SJCRH30 (cell line): Measurements from ENCODE around the gene TAF11. TPM values are rescaled to one million over a fixed set of nuclear protein-coding genes. Genes with fewer than 3 reads are reported as not detected.
"Not testable (repeated sequence)": the region's sequence is repeated elsewhere in the genome, so short reads cannot be mapped to it uniquely, and the experiment has no call there.

Source experiments
- DNase-seq, 2 experiments: peaks; one replicate each; pipeline ENCODE4 v3.0.0-alpha.2; 2015 to 2020
- H3K27ac ChIP-seq: fragments of 250-450 bp; sonication (Bioruptor Pico); 2 replicates; pipeline ENCODE4 v1.5.1; 2020; ENCODE audit warnings: mild to moderate bottlenecking, moderate library complexity
- H3K27me3 ChIP-seq: fragments of 250-450 bp; sonication (Bioruptor Pico); 2 replicates; pipeline ENCODE4 v1.5.1; 2020; ENCODE audit warnings: mild to moderate bottlenecking, moderate library complexity
- H3K36me3 ChIP-seq: fragments of 250-450 bp; sonication (Bioruptor Pico); 2 replicates; pipeline ENCODE4 v1.5.1; 2020; ENCODE audit warnings: mild to moderate bottlenecking, moderate library complexity
- H3K4me1 ChIP-seq: fragments of 250-450 bp; sonication (Bioruptor Pico); 2 replicates; pipeline ENCODE4 v1.5.1; 2020; ENCODE audit warnings: mild to moderate bottlenecking, moderate library complexity
- H3K4me3 ChIP-seq: fragments of 250-450 bp; sonication (Bioruptor Pico); 2 replicates; pipeline ENCODE4 v1.5.1; 2020; ENCODE audit warnings: mild to moderate bottlenecking, moderate library complexity
- H3K9me3 ChIP-seq: fragments of 250-450 bp; sonication (Bioruptor Pico); replicated peaks from 2 replicates; pipeline ENCODE4 v1.5.1; 2020; ENCODE audit warnings: mild to moderate bottlenecking, moderate library complexity
- total RNA-seq: library from RNA; depleted of rRNA; stranded (reverse); fragments of >200 nt; shearing (Covaris generic); gene quantifications from 2 replicates; pipeline ENCODE4 v1.2.3, GENCODE V29; 2014

TAF11 gene
- total RNA-seq, 1 experiment from 2014 or later: 54.0 TPM

GRCh38 chr6:34888874-34889555, 1.2 kb upstream of the TAF11 start, which contains the start of gene ANKS1A:
Gene ANKS1A, plus strand, starts transcription at chr6:34889255. Its CDS starts 148 bp downstream, at chr6:34889403.
- Histone ChIP-seq H3K4me1 (no peaks in the 10 kb centered on the region; the same call in 1 of the 2 replicates), H3K27ac (peak within 1 kb of the TSS; percentile 66), H3K9me3 (no peaks in the 10 kb centered on the region), H3K27me3 (no peaks in the 10 kb centered on the region), H3K4me3 (peak within 1 kb of the TSS; percentile 90), H3K36me3 (peaks cover under 1% of the 10 kb centered on the region; the same call in 1 of the 2 replicates)
- DNase-seq: peak; percentile 72

DNA sequence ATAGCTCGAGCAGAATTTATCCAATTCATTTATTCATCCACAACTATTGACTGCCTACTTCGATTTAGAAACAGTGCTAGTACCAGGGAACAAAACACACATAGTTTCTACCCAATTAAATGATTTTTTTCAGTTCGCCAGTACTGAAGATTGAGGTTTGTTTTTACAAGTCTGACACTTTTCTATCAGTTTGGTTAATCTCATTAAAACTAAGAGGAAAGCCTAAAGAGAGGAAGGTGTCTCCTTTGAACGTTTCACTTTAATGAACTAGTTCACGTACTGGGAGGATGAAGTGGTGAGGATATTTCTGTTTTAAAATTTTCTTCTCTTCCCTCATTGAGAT, 643 bp upstream of the TAF11 start:
- Histone ChIP-seq H3K27ac (peak overlapping the region; percentile 66), H3K36me3 (peaks cover 4% of the 10 kb centered on the region; the same call in 1 of the 2 replicates), H3K9me3 (no peaks in the 10 kb centered on the region), H3K27me3 (no peaks in the 10 kb centered on the region), H3K4me1 (no peaks in the 10 kb centered on the region; the same call in 1 of the 2 replicates), H3K4me3 (peak overlapping the region; percentile 90)
- DNase-seq: no peak

GRCh38 chr6:34885837-34886236, 2.0 kb downstream of the TAF11 start:
- H3K4me3 ChIP-seq, H3K27me3 ChIP-seq, DNase-seq, H3K9me3 ChIP-seq, H3K4me1 ChIP-seq, H3K27ac ChIP-seq: not testable (repeated sequence)
- peaks cover 13% of the 10 kb centered on the region for H3K36me3 ChIP-seq

- no peak overlapping the region for H3K27ac ChIP-seq
- peaks cover 20% of the 10 kb centered on the region for H3K36me3 ChIP-seq
- H3K9me3 ChIP-seq: no peaks in the 10 kb centered on the region
- no peak for DNase-seq
- no peaks in the 10 kb centered on the region; the same call in 1 of the 2 replicates for H3K4me1 ChIP-seq
- no peak overlapping the region for H3K4me3 ChIP-seq
- H3K27me3 ChIP-seq: no peaks in the 10 kb centered on the region
These were observed 2.8 kb downstream of the TAF11 start for GRCh38 chr6:34884996-34885395.

DNA sequence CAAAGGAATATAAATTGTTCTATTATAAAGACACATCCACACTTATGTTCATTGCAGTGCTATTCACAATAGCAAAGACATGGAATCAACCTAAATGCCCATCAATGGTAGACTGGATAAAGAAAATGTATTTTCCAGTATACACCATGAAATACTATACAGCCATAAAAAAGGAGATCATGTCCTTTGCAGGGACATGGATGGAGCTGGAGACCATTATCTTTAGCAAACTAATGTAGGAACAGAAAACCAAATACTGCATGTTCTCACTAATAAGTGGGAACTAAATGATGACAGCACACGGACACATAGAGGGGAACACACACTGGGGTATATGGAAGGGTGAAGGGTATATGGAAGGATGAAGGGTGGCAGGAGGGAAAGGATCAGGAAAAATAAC, 3.8 kb downstream of the TAF11 start:
- not testable (repeated sequence) for H3K4me1 ChIP-seq, H3K27ac ChIP-seq, H3K4me3 ChIP-seq, H3K9me3 ChIP-seq, DNase-seq, H3K27me3 ChIP-seq
- peaks cover 26% of the 10 kb centered on the region for H3K36me3 ChIP-seq

DNA sequence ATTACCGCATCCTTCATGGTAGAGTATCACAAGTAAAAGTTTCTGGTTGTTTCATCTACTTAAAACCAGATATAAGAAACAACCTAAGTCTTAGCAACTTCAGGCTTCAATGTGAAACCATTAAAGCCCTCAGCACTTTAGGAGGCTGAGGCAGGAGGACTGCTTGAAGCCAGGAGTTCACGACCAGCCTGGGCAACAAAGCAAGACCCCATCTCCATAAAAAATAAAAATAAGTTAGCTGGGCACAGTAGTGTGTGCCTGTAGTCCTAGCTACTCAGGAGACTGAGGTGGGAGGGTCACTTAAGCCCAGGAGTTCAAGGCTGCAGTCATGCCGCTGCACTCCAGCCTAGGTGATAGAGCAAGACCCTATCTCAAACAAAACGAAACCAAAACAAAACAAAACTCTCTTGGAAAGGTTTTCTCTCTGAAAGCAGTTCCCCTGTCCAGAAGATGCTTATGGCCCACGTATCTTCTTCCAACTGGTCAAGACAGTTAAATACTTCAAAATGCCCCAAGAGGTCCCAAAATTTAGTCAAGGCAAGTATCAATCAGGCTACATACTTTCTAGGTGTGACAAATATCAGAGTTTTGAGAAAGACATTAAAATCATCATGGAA, 9.9 kb downstream of the TAF11 start:
- Histone ChIP-seq H3K27me3 (no peaks in the 10 kb centered on the region), H3K36me3 (peaks cover 47% of the 10 kb centered on the region), H3K4me3 (no peak overlapping the region), H3K4me1 (no peaks in the 10 kb centered on the region), H3K9me3 (no peaks in the 10 kb centered on the region), H3K27ac (no peak overlapping the region)
- no peak for DNase-seq

- Histone ChIP-seq H3K9me3 (no peaks in the 10 kb centered on the region), H3K4me1 (no peaks in the 10 kb centered on the region), H3K36me3 (peaks cover 47% of the 10 kb centered on the region), H3K27ac (no peak overlapping the region), H3K4me3 (no peak overlapping the region), H3K27me3 (no peaks in the 10 kb centered on the region)
- no peak for DNase-seq
These were observed 10.6 kb downstream of the TAF11 start for GRCh38 chr6:34877259-34877658.

- Histone ChIP-seq H3K4me3 (no peak overlapping the region), H3K27me3 (no peaks in the 10 kb centered on the region), H3K9me3 (no peaks in the 10 kb centered on the region), H3K4me1 (no peaks in the 10 kb centered on the region), H3K27ac (no peak overlapping the region), H3K36me3 (peaks cover 44% of the 10 kb centered on the region)
- DNase-seq: no peak
These were observed 11.4 kb downstream of the TAF11 start for GRCh38 chr6:34876472-34876871.

DNA sequence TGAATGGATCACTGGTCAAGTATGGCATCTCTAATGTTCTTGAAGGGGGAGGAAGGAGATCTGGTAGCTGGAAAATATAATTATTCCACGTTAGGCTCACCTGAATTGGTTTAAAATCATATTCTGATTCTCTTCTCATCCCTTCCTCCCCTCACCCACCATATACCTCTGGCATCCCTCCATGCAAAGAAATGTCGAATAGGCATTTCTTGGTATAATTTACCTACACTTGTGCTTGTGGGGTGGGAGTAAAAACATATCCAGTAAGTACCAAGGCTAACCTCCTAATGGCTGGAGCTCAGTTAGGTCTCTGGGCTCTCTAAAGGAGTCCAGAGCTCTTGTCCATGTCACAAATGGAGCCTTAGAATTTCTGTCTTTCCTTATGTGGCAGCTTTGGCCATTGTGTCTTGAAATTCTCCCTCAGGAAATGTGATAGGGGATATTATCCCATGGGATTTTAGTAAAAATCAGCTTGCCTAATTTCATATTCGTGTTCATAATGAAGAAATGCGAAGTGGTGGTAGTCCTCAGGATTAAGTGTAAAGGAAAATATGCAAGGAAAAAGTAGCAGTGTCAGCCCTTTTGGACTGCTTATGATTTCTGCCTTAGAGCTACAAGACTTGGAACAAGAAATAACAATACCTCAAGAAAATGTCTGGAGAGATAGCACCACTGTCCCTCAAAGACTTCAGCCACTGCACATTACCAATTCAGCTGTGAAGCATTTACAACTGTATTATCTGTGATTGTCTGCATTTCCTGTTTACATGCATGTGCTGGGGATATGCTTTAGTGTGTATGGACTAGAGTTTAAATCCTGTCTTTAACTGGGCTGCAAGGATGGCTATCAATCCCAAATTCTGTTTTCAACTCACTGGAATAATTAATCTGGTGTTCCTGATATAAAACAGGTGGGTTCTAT, 12.3 kb downstream of the TAF11 start:
- H3K27ac ChIP-seq: no peak overlapping the region
- no peak for DNase-seq
- no peaks in the 10 kb centered on the region for H3K4me1 ChIP-seq
- peaks cover 37% of the 10 kb centered on the region for H3K36me3 ChIP-seq
- no peak overlapping the region for H3K4me3 ChIP-seq
- no peaks in the 10 kb centered on the region for H3K27me3 ChIP-seq
- H3K9me3 ChIP-seq: no peaks in the 10 kb centered on the region

DNA sequence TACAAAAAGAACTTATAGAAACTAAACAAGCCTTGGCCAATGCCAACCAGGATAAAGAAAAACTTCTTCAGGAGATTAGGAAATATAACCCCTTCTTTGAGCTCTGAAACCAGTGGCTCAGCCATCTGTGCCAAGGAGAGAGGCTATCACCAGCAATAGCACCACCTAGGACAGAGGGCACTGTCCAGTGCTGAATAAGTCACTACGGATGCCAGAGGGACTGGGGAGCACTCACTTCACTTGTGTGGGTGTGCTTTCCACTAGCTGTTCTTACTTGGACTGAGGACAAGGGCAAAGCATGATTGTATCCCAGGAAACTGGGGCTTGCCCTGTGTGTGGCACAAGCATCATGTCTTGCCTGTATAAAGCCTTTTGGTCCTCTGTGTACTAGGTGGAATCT, 15.5 kb downstream of the TAF11 start:
- Histone ChIP-seq H3K27me3 (no peaks in the 10 kb centered on the region), H3K9me3 (no peaks in the 10 kb centered on the region), H3K36me3 (peaks cover 12% of the 10 kb centered on the region)

DNA sequence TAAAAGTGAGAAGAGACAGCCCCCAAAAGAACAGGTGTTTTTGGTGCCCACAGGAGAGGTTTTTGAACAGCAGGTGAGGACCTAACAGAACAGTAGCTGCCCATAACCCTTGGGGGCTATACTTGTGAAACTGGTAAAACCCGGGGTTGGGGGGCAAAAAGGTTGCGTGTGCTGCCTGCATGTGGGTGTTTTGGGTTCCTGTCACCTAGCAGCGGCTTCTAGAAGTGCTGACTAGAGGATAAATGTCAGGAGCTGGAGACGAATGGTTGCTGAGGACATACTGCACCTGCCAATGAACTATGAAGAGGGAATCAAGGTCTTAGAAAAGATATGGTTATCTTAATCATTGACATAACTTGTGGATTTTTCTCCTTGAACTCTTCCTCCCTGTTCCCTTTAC, 16.0 kb downstream of the TAF11 start:
- Histone ChIP-seq H3K4me1 (no peaks in the 10 kb centered on the region), H3K27me3 (no peaks in the 10 kb centered on the region), H3K27ac (no peak overlapping the region), H3K9me3 (no peaks in the 10 kb centered on the region), H3K36me3 (peaks cover 10% of the 10 kb centered on the region), H3K4me3 (no peak overlapping the region)
- no peak for DNase-seq

More for the DNA sequence above, 15.5 kb downstream of the TAF11 start:
- H3K27ac ChIP-seq: no peak overlapping the region
- no peak overlapping the region for H3K4me3 ChIP-seq
- no peaks in the 10 kb centered on the region for H3K4me1 ChIP-seq
- no peak for DNase-seq

GRCh38 chr6:34867484-34867883, 20.4 kb downstream of the TAF11 start:
- Histone ChIP-seq H3K27ac (no peak overlapping the region), H3K4me3 (no peak overlapping the region), H3K9me3 (no peaks in the 10 kb centered on the region), H3K36me3 (no peaks in the 10 kb centered on the region; the same call in 1 of the 2 replicates), H3K27me3 (no peaks in the 10 kb centered on the region), H3K4me1 (0 out of 2 replicates have a peak, but pooled peaks cover 6% of the 10 kb centered on the region)
- peak in 1 of 2 experiments; percentile 7 for DNase-seq

DNA sequence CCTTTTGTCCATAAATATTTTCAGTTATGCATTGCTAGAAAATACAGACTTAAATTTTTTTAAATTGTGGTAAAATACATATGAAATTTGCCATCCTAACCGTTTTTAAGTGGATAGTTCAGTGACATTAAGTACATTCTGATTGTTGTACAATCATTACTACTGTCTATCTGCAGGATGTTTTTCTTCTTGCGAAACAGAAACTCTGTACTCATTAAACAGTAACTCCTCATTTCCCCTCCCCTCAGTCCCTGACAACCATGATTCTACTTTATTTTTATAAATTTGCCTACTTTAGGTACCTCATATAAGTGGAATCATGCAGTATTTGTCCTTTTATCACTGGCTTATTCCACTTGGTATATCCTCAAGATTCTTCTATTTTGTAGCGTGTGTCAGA, 21.3 kb downstream of the TAF11 start:
- Histone ChIP-seq H3K27me3 (no peaks in the 10 kb centered on the region), H3K4me1 (0 out of 2 replicates have a peak, but pooled peaks cover 6% of the 10 kb centered on the region), H3K4me3 (no peak overlapping the region), H3K27ac (no peak overlapping the region), H3K36me3 (no peaks in the 10 kb centered on the region; the same call in 1 of the 2 replicates), H3K9me3 (no peaks in the 10 kb centered on the region)
- no peak for DNase-seq

- no peak for DNase-seq
- Histone ChIP-seq H3K4me1 (0 out of 2 replicates have a peak, but pooled peaks cover 6% of the 10 kb centered on the region), H3K9me3 (no peaks in the 10 kb centered on the region), H3K4me3 (no peak overlapping the region), H3K27me3 (no peaks in the 10 kb centered on the region), H3K36me3 (no peaks in the 10 kb centered on the region), H3K27ac (no peak overlapping the region)
These were observed 22.7 kb downstream of the TAF11 start for GRCh38 chr6:34865107-34865506.

GRCh38 chr6:34864007-34864406, 23.8 kb downstream of the TAF11 start:
- Histone ChIP-seq H3K27me3 (no peaks in the 10 kb centered on the region), H3K36me3 (no peaks in the 10 kb centered on the region; the same call in 1 of the 2 replicates), H3K4me3 (no peak overlapping the region), H3K4me1 (0 out of 2 replicates have a peak, but pooled peaks cover 6% of the 10 kb centered on the region), H3K9me3 (no peaks in the 10 kb centered on the region), H3K27ac (no peak overlapping the region)
- no peak for DNase-seq
